HFF-Myc (cell line): ENCODE measurements around the gene CROCC.

Experiments
- DNase-seq: peaks from one replicate; pipeline ENCODE4 v3.0.0-alpha.2; 2011; ENCODE audit warnings: low read depth; ENCODE audit errors: extremely low read depth
- H3K4me3 ChIP-seq: replicated peaks from 2 replicates; pipeline ENCODE4 v1.5.1; 2011; ENCODE audit warnings: low read depth, mild to moderate bottlenecking, control low read depth, low read length
- TF ChIP-seq, protein P1 (sequence below): IDR thresholded peaks from 2 replicates; pipeline ENCODE4 v1.5.1; 2012; ENCODE audit warnings: mild to moderate bottlenecking, low read depth, low read length, control low read depth; ENCODE audit errors: missing control alignments

CROCC gene

DNA sequence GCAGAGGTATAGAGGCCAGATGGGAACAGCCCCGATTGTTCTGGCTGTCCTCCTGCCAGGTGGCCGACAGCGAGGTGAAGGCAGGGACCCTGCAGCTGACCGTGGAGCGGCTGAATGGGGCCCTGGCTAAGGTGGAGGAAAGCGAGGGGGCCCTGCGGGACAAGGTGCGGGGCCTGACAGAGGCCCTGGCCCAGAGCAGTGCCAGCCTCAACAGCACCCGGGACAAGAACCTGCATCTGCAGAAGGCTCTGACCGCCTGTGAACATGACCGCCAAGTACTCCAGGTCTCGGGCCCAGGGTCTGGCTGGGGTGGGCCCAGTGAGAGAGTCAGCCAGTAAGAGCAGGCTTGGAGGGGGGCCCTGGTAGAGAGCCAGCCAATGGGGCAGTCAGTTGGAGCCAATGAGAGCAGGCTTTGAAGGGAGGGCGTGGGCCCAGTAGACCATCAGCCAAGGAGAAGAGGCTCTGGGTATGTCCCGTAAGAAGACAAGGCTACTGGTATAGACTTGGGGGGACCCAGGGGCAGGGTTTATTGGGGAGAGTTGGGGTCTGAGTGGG is 47.4 kb downstream of the CROCC start:
- no peak overlapping the region for H3K4me3 ChIP-seq
- TF ChIP-seq, protein P1, sequence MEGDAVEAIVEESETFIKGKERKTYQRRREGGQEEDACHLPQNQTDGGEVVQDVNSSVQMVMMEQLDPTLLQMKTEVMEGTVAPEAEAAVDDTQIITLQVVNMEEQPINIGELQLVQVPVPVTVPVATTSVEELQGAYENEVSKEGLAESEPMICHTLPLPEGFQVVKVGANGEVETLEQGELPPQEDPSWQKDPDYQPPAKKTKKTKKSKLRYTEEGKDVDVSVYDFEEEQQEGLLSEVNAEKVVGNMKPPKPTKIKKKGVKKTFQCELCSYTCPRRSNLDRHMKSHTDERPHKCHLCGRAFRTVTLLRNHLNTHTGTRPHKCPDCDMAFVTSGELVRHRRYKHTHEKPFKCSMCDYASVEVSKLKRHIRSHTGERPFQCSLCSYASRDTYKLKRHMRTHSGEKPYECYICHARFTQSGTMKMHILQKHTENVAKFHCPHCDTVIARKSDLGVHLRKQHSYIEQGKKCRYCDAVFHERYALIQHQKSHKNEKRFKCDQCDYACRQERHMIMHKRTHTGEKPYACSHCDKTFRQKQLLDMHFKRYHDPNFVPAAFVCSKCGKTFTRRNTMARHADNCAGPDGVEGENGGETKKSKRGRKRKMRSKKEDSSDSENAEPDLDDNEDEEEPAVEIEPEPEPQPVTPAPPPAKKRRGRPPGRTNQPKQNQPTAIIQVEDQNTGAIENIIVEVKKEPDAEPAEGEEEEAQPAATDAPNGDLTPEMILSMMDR = no peak
- no peak for DNase-seq

DNA sequence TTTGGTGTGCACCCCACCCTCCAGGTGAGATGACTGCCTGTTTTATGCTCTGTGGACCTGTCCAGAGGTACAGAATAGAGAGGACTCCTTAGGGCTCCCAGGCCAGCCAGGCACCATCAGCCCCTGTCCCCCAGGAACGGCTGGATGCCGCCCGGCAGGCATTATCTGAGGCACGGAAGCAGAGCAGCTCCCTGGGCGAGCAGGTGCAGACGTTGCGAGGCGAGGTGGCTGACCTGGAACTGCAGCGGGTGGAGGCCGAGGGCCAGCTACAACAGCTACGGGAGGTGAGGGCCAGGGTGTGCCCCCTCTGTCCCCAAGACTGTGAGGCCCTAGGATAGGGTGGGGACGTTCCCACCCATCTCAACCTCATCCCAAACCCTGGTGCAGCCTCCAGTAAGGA is 47.9 kb downstream of the CROCC start:
- H3K4me3 ChIP-seq = no peak overlapping the region
- TF ChIP-seq, protein P1 = no peak

DNA sequence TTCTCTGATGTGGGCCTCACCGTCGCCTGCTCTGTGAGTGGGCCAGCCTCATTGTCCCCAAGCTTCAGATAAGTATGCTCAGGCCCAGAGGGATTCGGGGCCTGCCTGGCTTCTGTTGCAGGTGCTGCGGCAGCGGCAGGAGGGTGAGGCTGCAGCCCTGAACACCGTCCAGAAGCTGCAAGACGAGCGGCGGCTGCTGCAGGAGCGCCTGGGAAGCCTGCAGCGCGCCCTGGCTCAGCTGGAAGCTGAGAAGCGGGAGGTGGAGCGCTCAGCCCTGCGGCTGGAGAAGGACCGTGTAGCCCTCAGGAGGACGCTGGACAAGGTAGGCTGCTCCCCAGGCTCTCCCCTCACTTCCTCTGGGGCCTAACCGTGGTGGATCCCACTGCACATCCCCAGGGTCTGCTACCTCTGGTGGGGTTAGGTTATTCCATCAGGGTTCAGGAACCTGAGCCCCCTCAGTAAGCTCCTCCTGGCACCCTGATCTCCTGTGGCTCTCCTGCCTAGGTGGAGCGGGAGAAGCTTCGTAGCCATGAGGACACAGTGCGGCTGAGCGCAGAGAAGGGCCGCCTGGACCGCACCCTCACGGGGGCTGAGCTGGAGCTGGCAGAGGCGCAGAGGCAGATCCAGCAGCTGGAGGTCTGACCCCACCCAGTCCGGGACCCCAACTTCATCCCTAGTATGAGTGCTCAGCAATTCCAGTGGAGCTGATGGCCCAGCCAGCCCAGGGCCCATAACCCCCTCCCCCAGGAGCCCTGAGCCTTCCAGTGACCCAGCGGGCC is 48.6 kb downstream of the CROCC start:
- TF ChIP-seq, protein P1 = no peak
- H3K4me3 ChIP-seq = no peak overlapping the region
- no peak for DNase-seq

More for the DNA sequence above, 47.9 kb downstream of the CROCC start:
- DNase-seq = no peak

DNA sequence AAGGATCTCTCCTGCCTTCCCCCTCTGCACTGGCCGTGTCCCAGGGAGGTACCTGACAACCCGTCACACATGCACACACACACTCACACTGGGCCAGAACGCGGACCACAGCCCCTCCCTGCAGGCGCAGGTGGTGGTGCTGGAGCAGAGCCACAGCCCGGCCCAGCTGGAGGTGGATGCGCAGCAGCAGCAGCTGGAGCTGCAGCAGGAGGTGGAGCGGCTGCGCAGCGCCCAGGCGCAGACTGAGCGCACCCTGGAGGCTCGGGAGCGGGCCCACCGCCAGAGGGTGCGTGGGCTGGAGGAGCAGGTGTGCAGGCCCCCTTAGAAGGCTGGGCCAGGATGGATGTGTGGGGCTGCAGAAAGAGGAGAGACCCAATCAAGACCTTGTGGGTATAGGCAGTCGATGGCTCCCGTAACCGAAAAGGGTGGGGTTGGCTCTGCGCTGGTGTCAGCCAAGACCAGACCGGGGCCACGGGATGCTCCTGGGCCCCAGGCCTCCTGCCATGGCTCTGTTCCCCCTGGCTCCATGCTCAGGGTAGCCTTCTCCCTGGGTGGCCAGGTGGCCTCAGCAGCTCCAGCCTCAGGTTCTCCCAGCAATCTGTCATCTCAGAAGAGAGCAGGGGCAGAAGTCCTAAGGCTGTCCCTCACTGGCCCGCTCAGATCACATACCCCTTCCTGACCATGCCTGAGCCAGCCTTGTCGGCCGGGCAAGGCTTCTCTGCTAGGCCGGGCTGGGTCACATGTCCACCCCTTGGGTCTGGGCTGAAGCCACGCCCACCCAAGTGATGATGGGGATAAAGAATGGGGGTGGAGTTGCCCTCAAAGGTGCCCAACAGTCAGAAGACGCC is 49.8 kb downstream of the CROCC start:
- TF ChIP-seq, protein P1 = no peak
- no peak for DNase-seq
- H3K4me3 ChIP-seq = no peak overlapping the region

DNA sequence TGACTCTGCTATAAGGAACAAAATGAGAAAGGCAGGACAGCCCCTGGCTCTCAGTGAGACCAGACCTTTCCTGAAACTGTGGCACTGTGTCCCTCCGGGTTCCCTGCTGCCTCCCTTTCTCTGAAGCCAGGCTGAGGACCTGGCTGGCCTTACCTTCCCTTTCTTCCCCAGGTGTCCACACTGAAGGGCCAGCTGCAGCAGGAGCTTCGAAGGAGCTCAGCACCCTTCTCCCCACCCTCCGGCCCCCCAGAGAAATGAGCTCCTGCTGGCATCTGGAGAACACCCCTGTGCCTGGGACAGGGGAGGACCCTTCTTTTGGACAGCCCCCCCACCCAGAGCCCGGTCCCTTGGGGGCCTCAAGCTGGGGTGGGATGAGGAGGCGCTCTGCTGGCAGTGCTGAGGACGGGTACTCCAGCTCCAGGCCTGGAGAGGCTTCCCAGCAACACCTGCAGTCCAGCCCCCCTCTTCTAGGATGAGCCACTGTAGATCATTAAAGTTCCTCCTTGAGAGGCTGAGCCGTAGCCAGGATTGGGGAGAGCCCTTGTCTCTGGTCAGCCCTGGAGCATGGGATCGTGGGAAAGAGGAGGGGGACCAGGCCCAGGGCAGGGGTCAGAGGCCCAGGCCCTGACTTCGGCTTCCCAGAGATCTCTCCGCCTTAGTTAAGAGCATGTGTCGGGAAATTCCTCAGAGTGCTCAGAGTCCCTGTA is 50.6 kb downstream of the CROCC start:
- TF ChIP-seq, protein P1 = no peak
- no peak overlapping the region for H3K4me3 ChIP-seq
- no peak for DNase-seq

DNA sequence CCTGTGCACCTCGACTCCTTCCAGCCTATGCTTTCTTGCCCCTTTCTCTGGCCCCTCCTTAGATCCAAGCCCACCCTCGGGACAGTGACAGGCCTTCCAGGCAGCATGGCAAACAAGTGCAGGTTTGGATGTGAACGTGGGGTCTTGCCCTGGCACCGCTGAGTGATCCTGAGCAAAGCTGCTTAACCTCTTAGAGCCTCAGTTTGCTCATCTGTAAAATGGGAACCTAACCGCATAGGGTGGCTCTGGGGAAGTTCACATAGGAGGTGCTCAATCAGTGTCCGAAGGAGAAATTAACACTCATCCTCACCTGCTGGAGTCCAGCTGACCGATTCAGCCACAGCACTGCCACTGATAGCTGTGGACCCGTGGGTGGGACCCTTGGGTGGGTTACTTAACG is 51.5 kb downstream of the CROCC start:
- TF ChIP-seq, protein P1 = no peak
- DNase-seq = no peak
- no peak overlapping the region for H3K4me3 ChIP-seq
